Thoracic aorta (tissue), 2 donors: Measurements from ENCODE around the gene MBOAT1. TPM values are rescaled to one million over a fixed set of nuclear protein-coding genes. Genes with fewer than 3 reads are reported as not detected.

Experiments used
- ATAC-seq: fragments of 150-250 bp; one replicate; pipeline ENCODE4 v1.8.0; 2017; ENCODE audit warnings: low read depth; ENCODE audit not compliant: insufficient number of reproducible peaks, low FRiP score
- DNase-seq: peaks from one replicate; pipeline ENCODE4 v3.0.0-alpha.2; 2020; ENCODE audit warnings: low spot score
- H3K27ac ChIP-seq, 2 donors: fragments of 200-600 bp; sonication (generic); 1 replicate in 1 of 2; 2 replicates in 1 of 2; pipeline ENCODE4 v1.5.1; 2016; ENCODE audit warnings: mild to moderate bottlenecking in 2 of 2, moderate library complexity in 2 of 2
- H3K27me3 ChIP-seq: fragments of 200-600 bp; sonication (generic); replicated peaks from 2 replicates; pipeline ENCODE4 v1.6.0; 2016; ENCODE audit warnings: mild to moderate bottlenecking; ENCODE audit not compliant: insufficient read depth
- H3K36me3 ChIP-seq: fragments of 200-600 bp; sonication (generic); one replicate; pipeline ENCODE4 v1.5.1; 2016
- H3K4me1 ChIP-seq, 2 donors: fragments of 200-600 bp; sonication (generic); 1 replicate in 1 of 2; 2 replicates in 1 of 2; pipeline versions ENCODE4 v1.5.1 to v1.6.0; 2016; ENCODE audit warnings: low read depth in 2 of 2, mild to moderate bottlenecking in 1 of 2; ENCODE audit not compliant: control insufficient read depth in 1 of 2
- H3K4me3 ChIP-seq: fragments of 200-600 bp; sonication (generic); 2 replicates; pipeline ENCODE4 v1.5.1; 2016; ENCODE audit warnings: mild to moderate bottlenecking
- H3K9me3 ChIP-seq: fragments of 200-600 bp; sonication (generic); 2 replicates; pipeline ENCODE4 v1.5.1; 2016
- CTCF ChIP-seq: fragments of 200-600 bp; sonication (generic); IDR thresholded peaks from one replicate; pipeline ENCODE4 v1.5.1; 2019; ENCODE audit warnings: antibody characterized with exemption
- total RNA-seq, 2 donors: library from RNA; depleted of rRNA; stranded (reverse); fragments of >200 nt; gene quantifications; one replicate each; pipeline versions ENCODE4 v1.1.0 to v1.2.3, GENCODE V29; 2016

MBOAT1 gene
- total RNA-seq, 2 donors from 2014 or later: 5.5 to 6.8 TPM

GRCh38 chr6:20238688-20239587, 26.7 kb upstream of the MBOAT1 start:
- TF ChIP-seq CTCF: no peak
- ATAC-seq (no peak), DNase-seq (no peak)
- Histone ChIP-seq H3K27me3 (no peaks in the 10 kb centered on the region), H3K4me3 (no peak overlapping the region), H3K36me3 (no peaks in the 10 kb centered on the region), H3K9me3 (no peaks in the 10 kb centered on the region), H3K4me1 (no peaks in the 10 kb centered on the region), H3K27ac (no peak overlapping the region)

GRCh38 chr6:20237677-20238460, 25.6 kb upstream of the MBOAT1 start:
- TF ChIP-seq CTCF: no peak
- DNase-seq: no peak

GRCh38 chr6:20236909-20237600, 24.8 kb upstream of the MBOAT1 start:
- no peak for DNase-seq
- ATAC-seq: no peak
- TF ChIP-seq CTCF: no peak
- H3K27me3 ChIP-seq: no peaks in the 10 kb centered on the region
- no peaks in the 10 kb centered on the region for H3K4me1 ChIP-seq
- no peaks in the 10 kb centered on the region for H3K9me3 ChIP-seq
- no peaks in the 10 kb centered on the region for H3K36me3 ChIP-seq
- no peak overlapping the region for H3K27ac ChIP-seq
- no peak overlapping the region for H3K4me3 ChIP-seq

More at GRCh38 chr6:20237677-20238460, 25.6 kb upstream of the MBOAT1 start:
- no peaks in the 10 kb centered on the region for H3K4me1 ChIP-seq
- no peaks in the 10 kb centered on the region for H3K27me3 ChIP-seq
- no peaks in the 10 kb centered on the region for H3K9me3 ChIP-seq
- no peak overlapping the region for H3K27ac ChIP-seq
- H3K4me3 ChIP-seq: no peak overlapping the region
- no peaks in the 10 kb centered on the region for H3K36me3 ChIP-seq
- ATAC-seq: no peak

- Histone ChIP-seq H3K9me3 (no peaks in the 10 kb centered on the region), H3K4me3 (no peak overlapping the region), H3K27me3 (no peaks in the 10 kb centered on the region), H3K36me3 (no peaks in the 10 kb centered on the region), H3K27ac (no peak overlapping the region), H3K4me1 (no peaks in the 10 kb centered on the region)
- TF ChIP-seq CTCF: no peak
- no peak for ATAC-seq
- no peak for DNase-seq
Observed at GRCh38 chr6:20236344-20236743, 24.1 kb upstream of the MBOAT1 start.

GRCh38 chr6:20235041-20235440, 22.8 kb upstream of the MBOAT1 start:
- H3K4me3 ChIP-seq: no peak overlapping the region
- no peak overlapping the region for H3K27ac ChIP-seq
- no peaks in the 10 kb centered on the region for H3K27me3 ChIP-seq
- no peak for TF ChIP-seq CTCF
- DNase-seq: no peak
- no peak for ATAC-seq
- H3K4me1 ChIP-seq: no peaks in the 10 kb centered on the region
- H3K9me3 ChIP-seq: no peaks in the 10 kb centered on the region
- H3K36me3 ChIP-seq: no peaks in the 10 kb centered on the region
